Measurements from ENCODE around the gene ALDH4A1.
"Not testable (repeated sequence)": the region's sequence is repeated elsewhere in the genome, so short reads cannot be mapped to it uniquely, and the experiment has no call there.

Gene ALDH4A1

GRCh38 chr1:18856435-18856834 lies 45.9 kb downstream of the ALDH4A1 start:
- DNase-seq: no peak

- no peak for DNase-seq
Observed at GRCh38 chr1:18855573-18855972, 46.8 kb downstream of the ALDH4A1 start.

DNA sequence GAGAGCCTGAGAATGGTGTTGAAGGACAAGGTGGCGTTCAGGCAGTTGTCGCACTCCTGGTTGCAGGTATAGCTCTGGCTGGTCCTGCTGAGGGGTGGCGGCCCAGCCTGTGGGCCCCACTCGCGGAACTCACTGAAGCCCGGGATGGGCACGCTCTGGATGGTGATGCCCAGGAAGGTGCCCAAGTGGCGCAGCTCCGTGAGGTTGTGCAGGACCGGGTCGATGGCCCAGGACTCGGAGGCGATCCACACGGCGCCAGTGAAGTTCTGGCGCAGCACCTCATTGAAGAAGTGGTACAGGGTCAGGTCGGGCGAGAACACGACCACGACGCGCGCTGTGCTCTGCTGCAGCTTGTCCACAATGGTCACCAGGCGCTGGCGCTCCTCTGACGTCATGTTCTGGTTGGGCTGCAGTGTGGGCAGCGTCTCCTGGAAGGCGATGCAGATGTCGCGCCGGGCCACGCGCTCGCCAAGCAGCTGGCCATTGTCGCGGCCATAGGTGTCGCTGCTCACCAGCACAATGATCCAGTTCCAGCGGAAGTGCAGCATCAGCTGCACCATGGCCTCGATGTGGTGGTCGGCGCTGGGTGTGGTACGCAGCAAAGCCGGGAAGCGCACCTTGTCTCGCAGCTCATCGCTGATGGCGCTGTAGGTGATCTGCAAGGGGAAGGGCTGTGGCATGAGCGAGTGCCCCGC lies 47.9 kb downstream of the ALDH4A1 start:
- DNase-seq: no peak

DNA sequence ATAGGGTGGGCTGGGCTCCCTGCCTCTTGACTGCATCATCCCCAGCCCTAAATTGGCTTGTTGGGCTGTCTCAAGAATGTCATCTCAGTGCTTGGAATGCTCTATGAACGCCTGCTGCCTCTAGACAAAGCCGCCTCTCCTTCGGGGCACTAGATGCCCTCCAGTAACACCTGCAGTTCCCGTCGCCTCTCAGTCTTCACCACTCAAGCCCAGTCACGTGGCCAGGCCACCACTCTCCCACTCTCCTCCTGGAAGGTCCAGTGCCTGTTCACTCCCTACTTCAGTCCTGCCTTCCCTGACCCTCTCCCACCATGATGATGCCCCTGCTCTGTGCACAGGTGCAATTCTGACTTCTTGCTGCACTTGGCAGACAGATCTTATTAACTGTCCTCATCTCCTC lies 49.9 kb downstream of the ALDH4A1 start:
- DNase-seq: no peak

DNA sequence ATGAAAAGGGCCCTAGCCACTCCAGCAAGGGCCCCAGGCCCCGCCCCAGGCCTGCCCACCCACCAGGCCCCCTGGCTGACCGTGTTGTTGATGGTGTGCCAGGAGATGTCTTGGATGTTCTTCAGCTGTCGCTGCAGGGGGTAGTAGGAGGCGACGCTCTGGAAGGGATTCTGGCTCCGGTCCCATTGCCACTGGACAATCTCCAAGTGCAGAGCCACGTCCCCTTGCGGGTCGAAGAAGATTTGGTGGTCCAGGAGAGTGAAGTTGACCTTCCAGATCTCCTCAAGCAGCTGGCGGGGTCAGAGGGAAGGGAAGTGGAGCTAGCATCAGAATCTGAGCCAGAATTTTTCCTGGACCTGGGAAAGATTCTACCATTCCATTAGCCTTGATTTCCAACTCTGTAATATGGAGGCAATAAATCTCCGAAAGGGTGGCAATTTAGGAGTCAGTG lies 53.1 kb downstream of the ALDH4A1 start:
- no peak for DNase-seq

- not testable (repeated sequence) for DNase-seq
Observed at GRCh38 chr1:18847723-18848122, 54.6 kb downstream of the ALDH4A1 start.

DNA sequence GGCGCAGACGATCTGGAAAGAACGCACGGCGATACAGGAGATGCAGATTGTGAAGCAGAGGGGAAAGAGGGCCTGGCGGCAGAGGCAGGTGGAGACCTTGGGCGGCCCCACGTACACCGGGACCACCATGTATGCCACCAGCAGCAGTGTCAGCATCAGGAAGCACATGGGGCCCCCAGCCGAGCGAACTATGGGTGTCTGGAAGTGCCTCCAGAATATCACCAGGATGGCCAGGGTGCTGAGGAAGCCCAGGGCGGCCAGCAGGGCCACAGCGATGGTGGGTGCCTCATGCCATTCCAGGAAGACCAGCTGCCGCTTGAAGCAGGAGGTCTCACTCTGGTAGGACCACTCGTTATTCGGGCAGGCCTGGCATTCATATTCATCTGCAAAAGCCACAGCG lies 62.2 kb downstream of the ALDH4A1 start:
- DNase-seq: no peak

DNA sequence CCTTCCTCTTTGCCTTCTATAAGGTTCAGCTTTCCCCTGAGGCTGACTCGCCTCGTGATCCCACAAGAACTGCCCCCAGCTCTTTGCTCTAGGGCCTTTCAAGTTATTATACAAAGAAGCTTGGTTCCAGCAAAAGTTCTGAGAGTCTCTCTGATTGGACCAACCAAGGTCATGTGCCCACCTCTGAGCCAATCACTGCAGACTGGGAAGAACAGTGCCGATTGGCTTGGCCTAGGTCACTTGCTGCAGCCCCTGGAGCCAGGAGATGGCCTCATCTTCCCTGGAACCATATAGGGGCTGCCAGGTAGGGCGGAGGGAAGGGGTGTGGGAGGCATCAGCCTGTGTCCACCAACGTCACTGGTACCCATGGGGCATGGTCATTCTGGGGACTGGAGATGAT lies 65.7 kb downstream of the ALDH4A1 start:
- no peak for DNase-seq

- not testable (repeated sequence) for DNase-seq
Observed at GRCh38 chr1:18832319-18832718, 70.0 kb downstream of the ALDH4A1 start.

DNA sequence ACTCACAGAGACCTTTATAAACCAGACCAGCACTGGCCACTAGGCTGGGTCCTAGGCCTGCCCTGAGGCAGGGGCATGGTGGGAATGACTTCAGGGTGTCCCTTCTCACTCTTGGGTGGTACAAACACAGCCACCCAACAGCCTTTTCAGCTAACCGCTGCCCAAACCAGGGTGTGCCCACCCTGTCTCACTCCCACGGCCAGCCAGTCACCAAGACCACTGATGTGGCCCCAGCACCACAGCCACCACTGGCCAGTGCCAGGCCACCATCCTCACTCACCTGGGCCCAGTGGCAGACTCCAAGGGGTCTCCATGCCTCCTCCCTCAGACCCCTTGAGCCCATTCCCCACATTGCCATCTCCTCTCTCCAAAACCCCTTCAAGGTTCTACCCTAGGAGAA lies 70.7 kb downstream of the ALDH4A1 start:
- no peak for DNase-seq

DNA sequence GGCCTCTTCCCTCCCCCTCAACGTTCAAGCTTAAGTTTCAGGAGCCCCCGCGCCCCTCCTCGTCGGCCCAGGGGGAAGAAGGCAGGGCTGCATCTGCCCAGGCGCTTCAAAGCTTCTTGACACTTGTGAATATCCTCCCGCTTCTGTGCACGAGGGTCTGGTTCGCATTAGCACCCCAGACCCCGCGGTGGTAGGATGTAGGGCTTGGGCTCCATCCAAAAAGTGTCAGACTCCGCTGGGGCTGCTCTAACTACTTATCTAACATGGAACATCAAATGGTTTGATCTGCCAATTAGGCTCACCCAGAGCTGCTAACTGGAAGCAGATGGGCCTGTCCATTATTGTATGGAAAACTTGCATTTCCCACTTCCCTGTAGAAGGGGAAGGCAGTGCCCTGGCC lies 71.8 kb downstream of the ALDH4A1 start:
- no peak for DNase-seq

GRCh38 chr1:18829671-18830070 lies 72.7 kb downstream of the ALDH4A1 start:
- DNase-seq: no peak

- DNase-seq: no peak
Observed at GRCh38 chr1:18828224-18828623, 74.1 kb downstream of the ALDH4A1 start.

GRCh38 chr1:18823438-18823837 lies 78.9 kb downstream of the ALDH4A1 start:
- no peak for DNase-seq
